Lower leg skin (tissue), 4 donors: ENCODE measurements around the gene CORIN. TPM values are rescaled to one million over a fixed set of nuclear protein-coding genes. Genes with fewer than 3 reads are reported as not detected.

Experiments used
- DNase-seq, 2 donors: peaks; one replicate each; pipeline ENCODE4 v3.0.0-alpha.2; 2019; ENCODE audit warnings: low spot score in 2 of 2
- H3K4me3 ChIP-seq: fragments of 200-600 bp; sonication (generic); 2 replicates; pipeline ENCODE4 v1.5.1; 2017; ENCODE audit warnings: mild to moderate bottlenecking, low read depth; ENCODE audit not compliant: poor library complexity, severe bottlenecking
- POLR2A ChIP-seq, 2 donors: fragments of 450-650 bp; IDR thresholded peaks; one replicate each; pipeline ENCODE4 v1.6.1; 2016 to 2017; ENCODE audit warnings: antibody characterized with exemption in 2 of 2, mild to moderate bottlenecking in 1 of 2, moderate library complexity in 1 of 2
- WGBS, 2 donors: methylation state at CpG; one replicate each; pipeline ENCODE4 v1.1.5; 2018; 5-methylcytosine and 5-hydroxymethylcytosine counted together
- intact Hi-C: fragments of 100-400 bp; cut with DNase I; formaldehyde crosslinking; loops from one replicate; pipeline ENCODE4 v1.15.0; 2023; ENCODE audit warnings: low total_unique reads
- total RNA-seq, 4 donors: library from RNA; depleted of rRNA; stranded (reverse); fragments of >200 nt; gene quantifications; one replicate each; pipeline ENCODE4 v1.1.0, GENCODE V29; 2016
- TF ChIP-seq, protein P1 (sequence below), 3 donors: fragments of 450-650 bp; IDR thresholded peaks; one replicate each; pipeline ENCODE4 v1.5.1; 2016; ENCODE audit warnings: antibody characterized with exemption in 3 of 3, mild to moderate bottlenecking in 3 of 3, moderate library complexity in 2 of 3

Gene CORIN
- total RNA-seq, 4 donors from 2014 or later: 0.15 to 17.6 (median 1.7) TPM

DNA sequence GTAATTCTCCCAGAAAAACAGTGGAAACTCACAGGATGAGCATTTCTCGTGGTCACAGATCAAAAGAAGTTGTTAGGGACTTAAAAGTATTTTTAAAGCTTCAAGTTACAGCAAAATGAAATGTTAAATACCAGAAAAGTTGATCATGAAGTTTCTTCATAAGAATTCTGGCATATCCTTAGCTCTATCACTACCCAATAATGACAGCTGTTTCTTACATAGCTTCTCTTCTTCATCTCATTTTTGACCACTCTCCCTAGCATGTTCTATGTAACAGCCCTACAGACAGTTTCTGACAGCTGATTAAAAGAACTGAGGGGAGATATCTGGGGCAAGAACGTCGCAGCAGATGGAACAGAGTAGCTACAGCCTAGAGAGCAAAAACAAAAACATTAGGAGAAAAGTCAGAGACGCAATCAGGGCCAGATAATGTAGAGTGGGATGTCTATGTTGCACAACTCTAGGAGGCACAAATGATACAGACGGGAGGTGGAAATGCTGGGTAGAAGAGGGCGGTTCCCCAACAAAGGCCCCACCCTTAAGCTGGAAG, 108.7 kb downstream of the CORIN start:
- intact Hi-C loops: no loop called here
- H3K4me3 ChIP-seq: no peak overlapping the region
- 62 to 71% methylated on average over 6 of the region's 6 CpGs for WGBS, 2 donors
- no peak for TF ChIP-seq POLR2A (IDR thresholded peaks at IDR 0.05)
- TF ChIP-seq, protein P1, sequence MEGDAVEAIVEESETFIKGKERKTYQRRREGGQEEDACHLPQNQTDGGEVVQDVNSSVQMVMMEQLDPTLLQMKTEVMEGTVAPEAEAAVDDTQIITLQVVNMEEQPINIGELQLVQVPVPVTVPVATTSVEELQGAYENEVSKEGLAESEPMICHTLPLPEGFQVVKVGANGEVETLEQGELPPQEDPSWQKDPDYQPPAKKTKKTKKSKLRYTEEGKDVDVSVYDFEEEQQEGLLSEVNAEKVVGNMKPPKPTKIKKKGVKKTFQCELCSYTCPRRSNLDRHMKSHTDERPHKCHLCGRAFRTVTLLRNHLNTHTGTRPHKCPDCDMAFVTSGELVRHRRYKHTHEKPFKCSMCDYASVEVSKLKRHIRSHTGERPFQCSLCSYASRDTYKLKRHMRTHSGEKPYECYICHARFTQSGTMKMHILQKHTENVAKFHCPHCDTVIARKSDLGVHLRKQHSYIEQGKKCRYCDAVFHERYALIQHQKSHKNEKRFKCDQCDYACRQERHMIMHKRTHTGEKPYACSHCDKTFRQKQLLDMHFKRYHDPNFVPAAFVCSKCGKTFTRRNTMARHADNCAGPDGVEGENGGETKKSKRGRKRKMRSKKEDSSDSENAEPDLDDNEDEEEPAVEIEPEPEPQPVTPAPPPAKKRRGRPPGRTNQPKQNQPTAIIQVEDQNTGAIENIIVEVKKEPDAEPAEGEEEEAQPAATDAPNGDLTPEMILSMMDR (IDR thresholded peaks at IDR 0.05): no peak
- DNase-seq: no peak

DNA sequence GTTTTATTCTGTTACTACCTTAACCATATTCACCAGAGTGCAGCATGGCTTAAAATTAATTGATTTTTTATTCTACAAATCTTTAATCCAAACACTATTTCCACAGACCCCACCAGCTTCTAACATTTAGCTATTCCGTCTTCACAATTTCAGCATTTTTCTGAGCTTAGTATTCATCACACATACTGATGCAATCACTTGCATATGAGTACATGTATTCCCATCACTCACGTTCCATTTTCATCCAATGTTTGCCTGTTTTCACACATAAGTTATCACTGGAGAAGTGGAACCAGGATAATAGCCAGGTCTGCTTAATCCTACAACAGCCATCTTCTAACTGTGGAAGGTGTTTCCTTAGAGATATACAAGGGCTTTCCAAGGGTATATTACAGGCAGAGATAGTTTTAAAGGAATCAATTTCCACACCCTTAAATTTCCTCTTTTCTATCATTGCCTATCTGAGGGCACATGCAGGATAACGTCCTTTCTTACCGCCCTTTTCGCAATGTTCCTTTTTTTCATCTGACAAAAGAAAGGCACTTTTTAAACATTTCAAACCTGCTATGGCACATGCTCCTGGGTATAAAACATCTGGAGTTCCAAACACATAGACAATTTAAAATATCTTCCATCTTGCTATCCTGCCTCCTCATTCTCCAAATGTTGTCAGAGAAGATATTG, 115.8 kb downstream of the CORIN start:
- intact Hi-C loops: no loop called here
- no peak for DNase-seq
- WGBS, 2 donors: 83 to 85% methylated on average over 5 of the region's 5 CpGs
- TF ChIP-seq, protein P1 (IDR thresholded peaks at IDR 0.05): no peak
- no peak for TF ChIP-seq POLR2A (IDR thresholded peaks at IDR 0.05)
- H3K4me3 ChIP-seq: no peak overlapping the region

- 90 to 92% methylated on average over 6 of the region's 6 CpGs for WGBS, 2 donors
- no peak overlapping the region for H3K4me3 ChIP-seq
- no peak for DNase-seq
- intact Hi-C loops: no loop called here
- TF ChIP-seq POLR2A (IDR thresholded peaks at IDR 0.05): no peak
- TF ChIP-seq, protein P1 (IDR thresholded peaks at IDR 0.05): no peak
Observed at GRCh38 chr4:47721485-47721884, 116.4 kb downstream of the CORIN start.

DNA sequence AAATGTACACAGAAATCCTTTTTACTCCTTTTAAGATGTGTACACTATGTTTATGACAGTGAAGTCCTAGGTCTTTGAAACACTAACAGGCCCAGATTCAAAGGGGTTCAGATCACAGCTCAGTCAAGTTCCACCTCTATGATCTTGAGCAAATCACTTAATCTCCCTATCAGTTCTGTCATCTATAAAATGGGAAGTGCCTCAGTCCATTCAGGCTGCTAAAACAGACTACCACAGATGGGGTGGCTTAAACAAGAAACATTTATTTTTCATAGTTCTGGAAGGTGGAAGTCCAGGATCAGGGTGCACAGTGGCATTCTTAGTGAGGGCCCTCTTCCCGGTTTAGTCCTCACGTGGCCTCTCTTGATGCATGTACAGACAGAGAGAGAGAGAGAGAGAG, 117.1 kb downstream of the CORIN start:
- TF ChIP-seq, protein P1 (IDR thresholded peaks at IDR 0.05): no peak
- no peak for TF ChIP-seq POLR2A (IDR thresholded peaks at IDR 0.05)
- intact Hi-C loops: no loop called here
- H3K4me3 ChIP-seq: no peak overlapping the region
- WGBS, 2 donors: 80 to 93% methylated on average over 2 of the region's 2 CpGs
- no peak for DNase-seq

DNA sequence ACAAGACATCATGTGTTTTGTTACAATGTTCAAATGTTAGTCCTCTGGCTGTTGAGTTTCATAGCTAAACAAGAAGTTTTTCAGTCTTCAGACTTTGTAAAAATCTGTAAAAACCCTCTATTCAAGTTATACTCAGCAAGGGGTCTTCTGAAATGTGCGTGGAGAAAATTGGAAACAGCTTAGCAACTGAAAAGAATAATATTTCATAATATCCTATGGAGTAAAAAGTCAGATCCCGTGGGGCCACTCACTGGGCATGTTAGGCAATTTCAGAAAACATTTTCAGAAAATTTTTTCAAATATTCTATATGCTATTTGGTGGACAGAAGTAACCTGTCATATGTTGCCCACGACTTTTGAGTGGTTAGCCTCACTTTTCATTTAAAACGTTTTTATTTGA, 118.3 kb downstream of the CORIN start:
- 66 to 74% methylated on average over 4 of the region's 4 CpGs for WGBS, 2 donors
- no peak for DNase-seq
- intact Hi-C loops: no loop called here
- H3K4me3 ChIP-seq: no peak overlapping the region
- TF ChIP-seq, protein P1 (IDR thresholded peaks at IDR 0.05): no peak
- TF ChIP-seq POLR2A (IDR thresholded peaks at IDR 0.05): no peak

DNA sequence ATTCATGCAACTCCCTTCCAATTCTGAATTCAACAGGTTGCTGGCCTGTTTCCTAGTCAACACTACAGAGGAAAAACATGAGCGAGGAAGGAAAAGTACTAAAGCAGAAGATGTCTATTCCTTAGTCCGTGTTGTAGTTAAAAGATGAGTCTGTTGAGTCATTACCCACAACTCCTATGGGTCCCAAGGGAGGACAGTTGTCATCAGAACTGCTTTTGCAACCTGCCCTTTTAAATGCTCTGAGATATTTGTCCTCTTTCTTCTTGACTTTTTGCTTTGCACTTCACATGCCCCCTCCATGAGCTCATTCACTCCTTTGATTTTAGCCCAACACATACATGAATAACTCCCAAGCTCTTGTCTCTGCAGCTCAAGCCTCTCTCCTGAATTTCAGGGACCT, 119.2 kb downstream of the CORIN start:
- no peak for TF ChIP-seq POLR2A (IDR thresholded peaks at IDR 0.05)
- TF ChIP-seq, protein P1 (IDR thresholded peaks at IDR 0.05): no peak
- intact Hi-C loops: no loop called here
- H3K4me3 ChIP-seq: no peak overlapping the region
- no peak for DNase-seq
- 82 to 85% methylated on average over 2 of the region's 2 CpGs for WGBS, 2 donors
